ENCODE data around the gene ENHO.
"Not testable (repeated sequence)": the region's sequence is repeated elsewhere in the genome, so short reads cannot be mapped to it uniquely, and the experiment has no call there.

The ENHO gene

DNA sequence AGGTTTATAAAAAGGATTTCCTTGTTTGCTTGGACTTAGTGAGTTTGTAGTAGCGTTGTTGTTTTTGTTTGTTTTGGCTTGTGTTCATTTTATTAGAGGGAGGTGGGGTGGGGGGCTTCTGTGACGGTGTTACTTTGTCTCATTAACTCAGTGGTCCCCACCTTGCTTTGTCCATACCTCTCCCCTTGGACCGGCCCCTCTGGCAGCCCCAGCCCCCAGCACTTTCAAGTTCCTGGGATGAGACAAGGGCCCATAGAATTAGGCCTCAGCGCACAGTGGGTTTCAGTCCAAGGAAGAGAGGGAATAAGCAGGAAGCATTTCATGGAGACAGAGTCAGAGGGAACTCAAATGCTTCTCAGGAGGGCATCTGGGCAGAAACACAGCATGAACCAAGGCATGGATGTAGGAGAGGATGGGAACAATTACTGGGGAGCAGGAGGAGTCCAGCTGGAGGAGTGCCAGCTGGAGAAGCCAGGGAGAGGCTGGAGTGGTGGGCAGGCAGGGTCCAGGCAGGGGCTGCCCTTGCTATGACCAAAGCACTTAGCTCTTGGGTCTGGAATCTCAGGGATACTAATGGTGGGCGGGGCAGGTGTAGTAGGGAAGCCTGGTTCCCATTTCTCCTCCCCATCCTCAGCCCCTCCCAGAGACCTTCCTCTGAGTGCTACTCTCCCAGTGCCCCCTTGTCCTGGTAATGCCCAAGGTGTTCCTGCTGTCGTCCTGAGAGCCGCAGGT lies 23.5 kb upstream of the ENHO start:
- TF ChIP-seq CTCF (IDR thresholded peaks at IDR 0.05; ENCODE audit: borderline replicate concordance, insufficient read depth, low read depth, low read length), result no peak
- no peak overlapping the region for H3K4me3 ChIP-seq (ENCODE audit: low read depth, low read length)

- TF ChIP-seq CTCF (IDR thresholded peaks at IDR 0.05; ENCODE audit: borderline replicate concordance, insufficient read depth, low read depth, low read length), result no peak
- no peak overlapping the region for H3K4me3 ChIP-seq (ENCODE audit: low read depth, low read length)
Observed at GRCh38 chr9:34545497-34545896, 22.7 kb upstream of the ENHO start.

GRCh38 chr9:34544035-34544434 lies 21.2 kb upstream of the ENHO start:
- H3K4me3 ChIP-seq (ENCODE audit: low read depth, low read length), result no peak overlapping the region
- no peak for TF ChIP-seq CTCF (IDR thresholded peaks at IDR 0.05; ENCODE audit: borderline replicate concordance, insufficient read depth, low read depth, low read length)

DNA sequence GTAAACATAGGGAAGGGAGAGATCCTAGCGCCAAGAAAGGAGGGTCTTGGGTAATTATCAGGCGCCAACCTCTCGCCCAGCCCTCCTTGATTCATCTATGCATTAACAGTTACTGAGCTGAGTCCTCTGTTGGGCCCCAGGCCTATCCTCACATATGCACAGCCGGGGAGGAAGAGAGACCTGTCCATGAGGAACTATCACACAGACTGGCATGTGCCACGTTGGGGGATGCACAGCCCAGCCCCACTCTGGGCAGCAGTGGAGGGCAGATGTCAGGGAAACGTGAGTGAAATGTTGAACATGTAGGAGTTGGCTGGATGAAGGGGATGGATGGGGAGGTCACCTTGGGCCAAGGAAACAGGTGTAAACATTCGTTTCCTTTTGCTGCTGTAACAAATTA lies 18.8 kb upstream of the ENHO start:
- H3K4me3 ChIP-seq (ENCODE audit: low read depth, low read length), result no peak overlapping the region
- TF ChIP-seq CTCF (IDR thresholded peaks at IDR 0.05; ENCODE audit: borderline replicate concordance, insufficient read depth, low read depth, low read length), result no peak

- no peak for TF ChIP-seq CTCF (IDR thresholded peaks at IDR 0.05; ENCODE audit: borderline replicate concordance, insufficient read depth, low read depth, low read length)
Observed at GRCh38 chr9:34540827-34541226, 18.0 kb upstream of the ENHO start.

GRCh38 chr9:34536685-34537084 lies 13.9 kb upstream of the ENHO start:
- no peak overlapping the region for H3K4me3 ChIP-seq (ENCODE audit: low read depth, low read length)
- TF ChIP-seq CTCF (IDR thresholded peaks at IDR 0.05; ENCODE audit: borderline replicate concordance, insufficient read depth, low read depth, low read length), result no peak

More at GRCh38 chr9:34540827-34541226, 18.0 kb upstream of the ENHO start:
- no peak overlapping the region for H3K4me3 ChIP-seq (ENCODE audit: low read depth, low read length)

DNA sequence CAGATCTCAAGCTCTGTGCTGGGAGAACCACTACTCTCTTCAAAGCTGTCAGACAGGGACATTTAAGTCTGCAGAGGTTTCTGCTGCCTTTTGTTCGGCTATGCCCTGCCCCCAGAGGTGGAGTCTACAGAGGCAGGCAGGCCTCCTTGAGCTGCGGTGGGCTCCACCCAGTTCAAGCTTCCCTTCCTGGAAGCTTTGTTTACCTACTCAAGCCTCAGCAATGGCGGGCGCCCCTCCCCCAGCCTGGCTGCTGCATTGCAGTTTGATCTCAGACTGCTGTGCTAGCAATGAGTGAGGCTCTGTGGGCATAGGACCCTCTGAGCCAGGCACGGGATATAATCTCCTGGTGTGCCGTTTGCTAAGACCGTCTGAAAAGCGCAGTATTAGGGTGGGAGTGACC lies 9.3 kb upstream of the ENHO start:
- not testable (repeated sequence) for H3K4me3 ChIP-seq (ENCODE audit: low read depth, low read length)
